Endodermal cell (in vitro differentiated cells): ENCODE results near the gene SH3TC1. TPM values are rescaled to one million over a fixed set of nuclear protein-coding genes. Genes with fewer than 3 reads are reported as not detected.
A peak's percentile ranks its signal among the peaks of the same experiment; 100 is the strongest.

ENCODE experiments used
- DNase-seq: peaks from one replicate; pipeline ENCODE4 v3.0.0-alpha.2; 2017
- H3K27ac ChIP-seq: 2 replicates; pipeline ENCODE4 v1.5.1; 2013; ENCODE audit warnings: mild to moderate bottlenecking, low read depth, low read length, moderate library complexity
- H3K27me3 ChIP-seq: 2 replicates; pipeline ENCODE4 v1.6.1; 2013; ENCODE audit warnings: mild to moderate bottlenecking, low read length, moderate library complexity; ENCODE audit not compliant: insufficient read depth, control insufficient read depth, poor library complexity, severe bottlenecking
- H3K36me3 ChIP-seq: 2 replicates; pipeline ENCODE4 v1.7.0; 2013; ENCODE audit warnings: mild to moderate bottlenecking, low read length, moderate library complexity; ENCODE audit not compliant: control insufficient read depth, insufficient read depth
- H3K4me1 ChIP-seq: one replicate; pipeline ENCODE4 v1.7.0; 2013; ENCODE audit warnings: low read length; ENCODE audit not compliant: control insufficient read depth, insufficient read depth
- H3K4me3 ChIP-seq: 2 replicates; pipeline ENCODE4 v1.5.1; 2013; ENCODE audit warnings: mild to moderate bottlenecking, low read length, moderate library complexity
- H3K9ac ChIP-seq: 2 replicates; pipeline ENCODE4 v1.6.1; 2013; ENCODE audit warnings: mild to moderate bottlenecking, low read length, moderate library complexity; ENCODE audit not compliant: poor library complexity, severe bottlenecking; ENCODE audit errors: extremely low read depth
- H3K9me3 ChIP-seq: 2 replicates; pipeline ENCODE4 v1.6.1; 2013; ENCODE audit warnings: mild to moderate bottlenecking, low read length, moderate library complexity; ENCODE audit not compliant: control insufficient read depth
- H3K27ac Mint-ChIP-seq: 2 replicates; pipeline ENCODE4 v1.8.0; 2020; ENCODE audit warnings: mixed read lengths
- H3K27me3 Mint-ChIP-seq: 2 replicates; pipeline ENCODE4 v1.8.0; 2021; ENCODE audit warnings: mild to moderate bottlenecking, mixed read lengths; ENCODE audit not compliant: insufficient read depth
- H3K36me3 Mint-ChIP-seq: 2 replicates; pipeline ENCODE4 v1.8.0; 2020; ENCODE audit warnings: low read depth, mixed read lengths
- H3K4me1 Mint-ChIP-seq: 2 replicates; pipeline ENCODE4 v1.8.0; 2020; ENCODE audit warnings: mixed read lengths
- H3K4me3 Mint-ChIP-seq: 2 replicates; pipeline ENCODE4 v1.8.0; 2020; ENCODE audit warnings: mild to moderate bottlenecking, moderate library complexity, mixed read lengths
- H3K9me3 Mint-ChIP-seq: 2 replicates; pipeline ENCODE4 v1.8.0; 2020; ENCODE audit warnings: mild to moderate bottlenecking, mixed read lengths
- WGBS, 2 experiments: methylation state at CpG; one replicate each; pipeline versions ENCODE4 v1.1.5 to v1.1.7; 2013; ENCODE audit warnings: missing lambda C conversion rate in 2 of 2, mixed read lengths in 1 of 2; ENCODE audit not compliant: insufficient coverage in 1 of 2, insufficient read length in 1 of 2; 5-methylcytosine and 5-hydroxymethylcytosine counted together
- total RNA-seq, 2 donors: library from RNA; stranded (reverse); fragmentation: NEBNext Ultra II Directional in 1 of 2; extraction: Animal tissue kit (Norgen Biotek cat#: 25700) in 1 of 2; gene quantifications; 2 replicates in 1 of 2; 3 replicates in 1 of 2; pipeline ENCODE4 v1.2.1, GENCODE V29; 2021
- TF ChIP-seq, protein P1 (sequence below): fragments of 200-600 bp; sonication (generic); conservative IDR thresholded peaks from 2 replicates; pipeline ENCODE4 v1.5.0; 2021; ENCODE audit warnings: antibody characterized with exemption, mild to moderate bottlenecking

The SH3TC1 gene
- total RNA-seq, 2 donors from 2014 or later, result 1.9 to 2.6 TPM

DNA sequence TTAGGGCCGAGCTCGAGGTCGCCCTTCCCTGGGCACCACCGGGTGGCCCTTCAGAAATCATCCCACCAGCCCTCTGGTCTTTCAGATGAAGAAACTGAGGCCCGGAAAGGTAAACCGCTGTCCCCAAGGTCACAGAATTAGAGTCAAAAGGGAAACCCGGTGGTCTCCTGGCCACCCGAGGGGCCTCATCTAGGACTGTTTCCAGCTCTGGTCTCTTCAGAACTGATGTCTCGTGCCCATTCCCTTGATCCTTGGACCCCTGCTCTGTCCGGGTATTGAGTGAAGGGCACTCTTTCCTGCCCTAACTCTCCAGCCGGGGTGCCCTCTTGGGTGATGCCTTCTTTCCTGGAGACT, 71.3 kb downstream of the SH3TC1 start:
- Histone ChIP-seq H3K27me3 (peaks cover 33% of the 10 kb centered on the region), H3K9ac (no peak overlapping the region), H3K9me3 (no peaks in the 10 kb centered on the region), H3K4me3 (no peak overlapping the region), H3K36me3 (no peaks in the 10 kb centered on the region), H3K4me1 (no peaks in the 10 kb centered on the region), H3K27ac (no peak overlapping the region)
- TF ChIP-seq, protein P1, sequence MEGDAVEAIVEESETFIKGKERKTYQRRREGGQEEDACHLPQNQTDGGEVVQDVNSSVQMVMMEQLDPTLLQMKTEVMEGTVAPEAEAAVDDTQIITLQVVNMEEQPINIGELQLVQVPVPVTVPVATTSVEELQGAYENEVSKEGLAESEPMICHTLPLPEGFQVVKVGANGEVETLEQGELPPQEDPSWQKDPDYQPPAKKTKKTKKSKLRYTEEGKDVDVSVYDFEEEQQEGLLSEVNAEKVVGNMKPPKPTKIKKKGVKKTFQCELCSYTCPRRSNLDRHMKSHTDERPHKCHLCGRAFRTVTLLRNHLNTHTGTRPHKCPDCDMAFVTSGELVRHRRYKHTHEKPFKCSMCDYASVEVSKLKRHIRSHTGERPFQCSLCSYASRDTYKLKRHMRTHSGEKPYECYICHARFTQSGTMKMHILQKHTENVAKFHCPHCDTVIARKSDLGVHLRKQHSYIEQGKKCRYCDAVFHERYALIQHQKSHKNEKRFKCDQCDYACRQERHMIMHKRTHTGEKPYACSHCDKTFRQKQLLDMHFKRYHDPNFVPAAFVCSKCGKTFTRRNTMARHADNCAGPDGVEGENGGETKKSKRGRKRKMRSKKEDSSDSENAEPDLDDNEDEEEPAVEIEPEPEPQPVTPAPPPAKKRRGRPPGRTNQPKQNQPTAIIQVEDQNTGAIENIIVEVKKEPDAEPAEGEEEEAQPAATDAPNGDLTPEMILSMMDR, result no peak
- Mint-ChIP-seq H3K4me1 (peaks cover 4% of the 10 kb centered on the region), H3K27ac (no peak overlapping the region), H3K9me3 (no peaks in the 10 kb centered on the region), H3K36me3 (no peaks in the 10 kb centered on the region), H3K27me3 (peaks cover 33% of the 10 kb centered on the region), H3K4me3 (peak overlapping the region; percentile 40)
- no peak for DNase-seq
- 68 to 72% methylated on average over 9 to 11 of the region's 11 CpGs for WGBS, 2 experiments

DNA sequence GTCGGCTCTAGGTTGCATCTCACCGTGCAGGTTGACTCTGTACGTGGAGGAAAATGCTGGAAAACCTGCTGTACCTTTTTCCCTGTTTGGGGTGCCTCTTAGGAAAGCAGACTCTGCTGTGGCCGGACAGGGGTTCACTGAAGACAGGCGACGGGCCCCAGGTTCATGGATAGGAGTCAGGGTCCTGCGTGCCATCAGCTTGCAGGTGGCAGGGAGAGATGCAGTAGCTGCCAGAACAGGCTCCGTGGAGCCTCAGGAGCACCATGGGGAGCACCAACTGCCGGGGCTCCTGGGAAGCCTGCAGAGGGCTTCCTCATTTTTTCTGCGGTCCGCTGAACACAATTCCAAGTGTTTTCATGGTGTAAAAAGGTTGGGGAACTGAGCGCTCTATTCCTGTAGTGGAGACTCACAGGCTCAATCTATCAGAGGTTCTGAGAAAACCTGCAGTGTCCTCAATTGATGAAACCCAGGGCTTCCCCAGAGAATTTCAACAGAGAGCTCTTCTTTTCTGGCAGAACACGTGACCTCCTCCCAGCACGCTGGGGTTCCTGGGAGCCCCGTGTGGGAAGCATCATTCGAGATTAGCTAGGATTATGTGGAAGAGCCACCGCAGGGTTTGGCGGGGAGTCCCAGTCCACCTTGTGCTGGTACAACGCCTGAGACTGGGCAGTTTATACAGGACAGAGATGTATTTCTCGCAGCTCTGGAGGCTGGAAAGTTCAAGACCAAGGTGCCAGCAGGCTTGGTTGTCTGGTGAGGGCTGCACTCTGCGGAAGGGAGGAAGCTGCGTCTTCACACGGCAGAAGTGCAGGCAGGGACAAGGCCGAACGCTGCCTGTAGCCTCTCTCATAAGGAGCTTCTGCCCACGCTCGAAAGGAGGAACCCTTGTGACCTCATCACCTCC, 72.1 kb downstream of the SH3TC1 start:
- H3K27me3 ChIP-seq, result peaks cover 33% of the 10 kb centered on the region

DNA sequence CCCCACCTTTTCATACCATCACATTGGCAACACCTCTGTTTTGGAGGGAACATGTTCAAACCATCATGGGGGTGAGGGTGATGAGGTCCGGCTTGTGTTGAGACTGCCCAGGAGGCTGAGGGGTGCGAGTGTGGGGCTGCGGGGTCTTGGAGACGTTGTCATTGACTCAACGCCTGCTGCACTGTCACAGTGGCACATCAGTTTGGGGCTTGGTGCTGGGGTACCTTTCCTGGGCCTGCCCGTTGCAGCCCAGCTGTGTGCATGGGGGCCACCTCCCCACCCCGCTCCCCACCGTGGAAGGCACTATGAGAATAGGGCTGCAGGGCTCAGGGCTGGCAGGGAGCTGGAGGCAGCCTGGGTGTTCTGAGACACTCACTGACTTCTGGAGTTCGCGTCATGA, 72.7 kb downstream of the SH3TC1 start:
- WGBS, 2 experiments, result 92 to 95% methylated on average over 8 to 10 of the region's 10 CpGs

More for the DNA sequence above, 72.1 kb downstream of the SH3TC1 start:
- no peak overlapping the region for H3K27ac Mint-ChIP-seq
- Histone ChIP-seq H3K4me3 (no peak overlapping the region), H3K27ac (no peak overlapping the region), H3K4me1 (no peaks in the 10 kb centered on the region), H3K9me3 (no peaks in the 10 kb centered on the region), H3K36me3 (no peaks in the 10 kb centered on the region), H3K9ac (no peak overlapping the region)
- TF ChIP-seq, protein P1, result no peak
- H3K4me3 Mint-ChIP-seq, result no peak overlapping the region
- H3K9me3 Mint-ChIP-seq, result no peaks in the 10 kb centered on the region
- H3K4me1 Mint-ChIP-seq, result peaks cover 4% of the 10 kb centered on the region
- H3K27me3 Mint-ChIP-seq, result peaks cover 33% of the 10 kb centered on the region
- 88 to 94% methylated on average over 21 to 27 of the region's 27 CpGs for WGBS, 2 experiments
- H3K36me3 Mint-ChIP-seq, result no peaks in the 10 kb centered on the region
- no peak for DNase-seq

More for the DNA sequence above, 72.7 kb downstream of the SH3TC1 start:
- Histone ChIP-seq H3K4me1 (no peaks in the 10 kb centered on the region), H3K27me3 (peaks cover 33% of the 10 kb centered on the region), H3K36me3 (no peaks in the 10 kb centered on the region), H3K27ac (no peak overlapping the region), H3K9ac (no peak overlapping the region), H3K4me3 (no peak overlapping the region), H3K9me3 (no peaks in the 10 kb centered on the region)
- Mint-ChIP-seq H3K27me3 (peaks cover 33% of the 10 kb centered on the region), H3K36me3 (no peaks in the 10 kb centered on the region), H3K9me3 (no peaks in the 10 kb centered on the region), H3K4me1 (peaks cover 3% of the 10 kb centered on the region), H3K27ac (no peak overlapping the region), H3K4me3 (no peak overlapping the region)
- no peak for DNase-seq
- TF ChIP-seq, protein P1, result no peak
